GM19240 (cell line): ENCODE results near the gene DLD.
"Not testable (repeated sequence)": the region's sequence is repeated elsewhere in the genome, so short reads cannot be mapped to it uniquely, and the experiment has no call there.

ENCODE experiments used
- DNase-seq: peaks from one replicate; pipeline ENCODE4 v3.0.0; 2011; ENCODE audit warnings: low spot score; ENCODE audit not compliant: insufficient read length

Gene DLD

DNA sequence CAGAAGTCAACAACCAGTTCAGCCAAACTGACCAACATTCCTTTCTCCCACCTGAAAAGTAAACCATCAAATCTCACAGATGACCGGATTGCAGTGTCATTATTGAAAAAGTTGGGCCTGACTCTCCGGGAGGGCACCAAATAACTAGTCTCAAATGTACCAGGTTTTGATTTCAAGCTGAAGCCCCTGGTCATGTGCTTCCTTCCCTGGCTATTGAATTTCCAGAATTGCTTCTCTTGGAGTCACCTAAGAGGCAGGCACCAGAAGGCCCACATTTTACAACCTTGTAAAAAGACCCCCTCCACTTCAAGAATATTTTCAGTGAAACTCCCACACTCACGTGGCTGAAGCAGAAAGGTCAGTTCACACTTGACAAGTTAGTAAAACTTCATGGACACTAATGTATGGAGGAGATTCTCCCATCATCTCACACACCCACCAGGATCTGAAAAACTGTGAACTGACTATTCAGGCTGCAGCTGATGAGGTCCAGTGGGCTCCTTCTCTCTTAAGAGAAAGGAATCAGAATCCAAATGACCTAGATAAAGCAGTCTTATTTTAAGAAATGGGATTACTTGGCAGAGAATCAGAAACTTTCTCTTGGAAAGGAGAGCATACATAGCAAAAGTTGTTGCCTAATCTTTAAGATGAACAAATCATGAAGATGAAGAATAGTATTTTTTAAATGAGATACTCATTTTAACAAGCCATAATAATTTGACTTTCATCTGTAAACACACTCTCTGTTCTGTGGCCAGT lies 53.6 kb downstream of the DLD start:
- DNase-seq = no peak

DNA sequence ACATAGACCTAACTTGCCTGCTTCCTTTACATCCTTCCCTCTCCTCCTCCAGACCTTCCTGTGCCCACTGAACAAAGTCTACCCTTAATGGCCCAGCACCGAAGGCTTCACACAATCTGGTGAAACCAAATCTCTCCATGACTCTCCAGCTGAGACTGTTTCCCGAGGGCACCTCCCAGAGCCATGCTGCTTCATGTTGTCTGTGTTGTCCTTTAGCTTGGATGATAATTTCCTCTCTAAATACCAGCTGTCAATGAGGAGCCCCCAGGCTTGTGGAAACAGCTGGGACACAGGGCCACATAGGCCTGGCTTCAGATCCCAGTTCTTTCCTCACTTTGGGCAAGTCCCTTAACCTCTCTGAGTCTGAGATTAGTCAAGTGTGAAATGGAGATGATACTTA lies 54.3 kb downstream of the DLD start:
- no peak for DNase-seq

GRCh38 chr7:107946451-107946850 lies 55.5 kb downstream of the DLD start:
- DNase-seq = no peak

DNA sequence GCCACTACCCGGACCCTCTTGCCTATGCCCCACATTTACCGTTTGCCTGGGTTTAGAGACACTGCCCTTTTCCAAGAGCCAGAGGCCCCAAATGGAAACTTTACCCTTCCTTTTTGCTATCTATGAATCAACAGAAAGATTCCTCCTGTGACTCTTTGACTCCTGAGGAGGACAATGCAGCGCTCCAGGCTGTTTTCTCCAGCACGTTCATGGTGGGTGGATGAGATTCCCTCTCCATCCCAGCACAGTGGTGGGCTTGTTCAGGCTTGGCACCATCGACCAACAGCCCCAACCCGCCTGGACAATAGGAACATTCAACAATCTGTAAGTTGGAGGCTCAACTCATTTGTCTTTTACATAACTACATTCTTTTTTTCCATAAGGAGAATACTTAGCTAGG lies 55.9 kb downstream of the DLD start:
- no peak for DNase-seq

DNA sequence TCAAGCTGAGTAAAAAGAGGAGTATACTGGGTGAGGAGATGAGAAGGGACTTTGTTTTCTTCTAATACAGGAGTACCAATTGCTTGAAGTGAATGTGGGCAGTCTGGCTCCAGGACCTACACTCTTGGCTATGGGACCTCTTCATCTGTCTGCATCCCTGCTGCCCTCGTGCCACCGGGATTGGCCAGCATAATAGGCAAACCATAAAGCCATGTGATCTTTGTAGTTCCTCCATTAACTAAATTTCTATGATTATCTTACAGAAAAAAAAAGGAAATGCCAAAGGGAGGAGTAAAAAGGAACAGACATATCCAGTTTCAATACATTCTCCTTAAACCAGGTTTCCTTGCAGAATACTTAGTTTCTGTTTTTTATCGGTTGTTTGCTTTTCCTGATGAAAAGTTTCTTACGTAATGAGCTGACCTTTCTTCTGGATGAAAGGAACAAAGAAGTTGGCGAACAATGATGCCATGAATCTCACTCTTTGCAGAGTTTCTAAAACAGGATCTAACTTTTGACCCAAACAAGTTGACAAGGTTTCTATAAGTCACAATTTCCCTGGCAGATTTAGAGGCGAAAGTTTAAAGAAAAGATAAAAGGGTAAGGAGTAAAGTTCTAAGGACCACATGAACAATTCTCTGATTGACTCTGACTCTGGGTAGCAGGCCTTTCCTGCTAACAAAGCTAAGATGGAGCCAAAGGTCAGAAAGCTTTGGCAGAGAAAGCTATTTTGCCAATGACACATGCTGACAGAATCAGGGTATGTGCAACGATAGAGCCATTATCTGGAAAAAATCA lies 57.9 kb downstream of the DLD start:
- DNase-seq = no peak

- DNase-seq = no peak
Observed at GRCh38 chr7:107949443-107949935, 58.5 kb downstream of the DLD start.

GRCh38 chr7:107951172-107951787 lies 60.3 kb downstream of the DLD start:
- DNase-seq = no peak

- DNase-seq = no peak
Observed at GRCh38 chr7:107951896-107952295, 60.9 kb downstream of the DLD start.

- DNase-seq = no peak
Observed at GRCh38 chr7:107953265-107953923, 62.4 kb downstream of the DLD start.

- no peak for DNase-seq
Observed at GRCh38 chr7:107953924-107954303, 62.9 kb downstream of the DLD start.

DNA sequence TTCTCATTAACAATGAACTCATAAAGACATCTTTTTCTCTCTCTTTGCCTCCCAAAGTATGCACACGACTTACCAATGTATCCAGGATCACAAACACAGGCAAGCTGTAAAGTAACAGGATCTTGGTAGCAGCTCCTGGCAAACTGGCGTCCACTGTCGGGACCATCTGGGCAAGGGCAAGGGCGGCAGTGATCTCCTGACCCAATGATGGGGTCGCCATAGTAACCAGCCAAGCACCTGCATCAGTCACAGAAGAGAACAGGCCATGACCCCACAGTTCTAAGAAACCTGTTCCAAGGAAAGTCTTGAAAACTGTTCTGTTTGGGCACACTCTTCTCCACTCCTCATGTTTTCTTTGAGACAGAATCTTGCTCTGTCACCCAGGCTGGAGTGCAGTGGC lies 64.4 kb downstream of the DLD start:
- no peak for DNase-seq

DNA sequence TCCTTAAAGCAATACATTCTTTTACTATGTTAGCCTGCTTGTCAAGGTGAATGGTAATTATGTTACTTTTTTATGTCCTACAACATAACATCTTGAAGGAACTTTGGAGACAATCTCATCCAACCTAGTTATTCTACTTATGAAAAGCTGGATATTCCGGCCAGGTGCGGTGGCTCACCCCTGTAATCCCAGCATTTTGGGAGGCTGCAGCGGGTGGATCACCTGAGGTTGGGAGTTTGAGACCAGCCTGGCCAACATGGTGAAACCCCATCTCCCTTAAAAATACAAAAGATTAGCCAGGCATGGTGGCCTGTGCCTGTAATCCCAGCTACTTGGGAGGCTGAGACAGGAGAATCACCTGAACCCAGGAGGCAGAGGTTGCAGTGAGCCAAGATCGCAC lies 66.0 kb downstream of the DLD start:
- DNase-seq = not testable (repeated sequence)

GRCh38 chr7:107957436-107957835 lies 66.5 kb downstream of the DLD start:
- no peak for DNase-seq

- DNase-seq = no peak
Observed at GRCh38 chr7:107958764-107959526, 68.0 kb downstream of the DLD start.

GRCh38 chr7:107959527-107959898 lies 68.5 kb downstream of the DLD start:
- DNase-seq = no peak

DNA sequence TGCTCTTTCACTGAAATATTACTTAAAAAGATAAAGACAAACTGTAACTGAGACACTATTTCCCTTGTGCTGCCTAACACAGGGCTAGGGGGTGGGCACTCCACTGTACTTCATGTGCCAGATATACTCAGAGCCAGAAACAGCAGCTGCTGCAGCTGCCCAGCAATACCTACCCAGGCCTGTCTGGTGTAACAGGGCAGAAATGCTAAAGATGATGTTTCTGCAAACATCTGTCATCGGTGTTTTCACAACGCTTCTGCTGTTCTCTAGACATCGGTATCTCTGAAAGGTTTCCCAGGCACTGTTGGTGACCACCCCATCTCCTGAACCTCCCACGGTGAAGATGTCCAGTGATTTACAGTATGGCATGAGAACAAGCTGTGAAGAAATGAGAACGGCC lies 69.3 kb downstream of the DLD start:
- DNase-seq = no peak

GRCh38 chr7:107961405-107961804 lies 70.4 kb downstream of the DLD start:
- no peak for DNase-seq

DNA sequence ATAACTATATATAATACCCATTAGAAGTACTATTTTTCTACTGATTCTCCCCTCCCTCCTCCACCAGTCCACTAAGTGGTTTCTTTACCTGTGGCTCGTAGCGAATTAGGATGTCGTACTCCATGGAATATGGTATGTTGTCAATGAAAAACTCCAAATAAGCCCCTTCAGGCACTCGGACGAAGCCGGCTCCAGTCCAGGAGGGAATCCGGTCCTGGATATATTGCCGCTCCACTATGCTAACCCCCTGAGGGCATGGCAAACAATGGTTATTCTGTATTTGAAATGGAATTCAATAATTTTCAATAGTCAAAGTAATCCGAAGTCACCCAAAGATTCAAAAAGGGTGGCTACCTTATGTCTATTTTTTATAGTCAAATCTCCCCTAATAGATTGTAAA lies 71.8 kb downstream of the DLD start:
- no peak for DNase-seq

DNA sequence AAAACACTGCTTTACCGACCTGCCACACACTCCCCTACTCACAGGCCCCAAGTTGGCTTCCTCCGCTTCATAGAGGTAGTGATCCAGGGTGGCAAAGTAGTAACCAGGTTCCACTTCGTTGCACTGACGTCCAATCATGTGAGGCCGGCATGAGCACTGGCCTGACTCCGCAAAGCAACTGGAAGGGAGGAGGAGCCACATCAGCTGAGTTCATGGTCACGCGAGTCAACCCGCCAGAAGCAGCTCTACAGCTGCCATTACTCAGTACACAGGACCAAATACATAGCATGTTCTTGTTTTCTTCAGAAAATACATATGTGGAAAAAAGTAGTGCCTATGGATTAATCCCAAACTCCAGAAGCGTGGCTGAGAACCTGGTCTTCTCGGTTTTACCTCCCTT lies 73.5 kb downstream of the DLD start:
- no peak for DNase-seq

- no peak for DNase-seq
Observed at GRCh38 chr7:107966711-107967110, 75.7 kb downstream of the DLD start.

GRCh38 chr7:107967420-107967819 lies 76.4 kb downstream of the DLD start:
- no peak for DNase-seq
